Measurements from ENCODE around the gene FAM240A.

The FAM240A gene

GRCh38 chr3:46609212-46609721 lies 3.1 kb upstream of the FAM240A start:
- no peak for ATAC-seq
- TF ChIP-seq GLIS3 (CRISPR knock-in tag; IDR thresholded peaks at IDR 0.05), result no peak
- TF ChIP-seq CSRNP3 (CRISPR knock-in tag; IDR thresholded peaks at IDR 0.05), result no peak
- TF ChIP-seq ZFP30 (CRISPR knock-in tag; IDR thresholded peaks at IDR 0.05), result no peak
- TF ChIP-seq ZNF70 (CRISPR knock-in tag; IDR thresholded peaks at IDR 0.05), result no peak

GRCh38 chr3:46609944-46610722 lies 2.2 kb upstream of the FAM240A start:
- no peak for TF ChIP-seq OSR1 (CRISPR knock-in tag; IDR thresholded peaks at IDR 0.05)
- TF ChIP-seq CSDC2 (CRISPR knock-in tag; IDR thresholded peaks at IDR 0.05), result no peak
- no peak for TF ChIP-seq PATZ1 (CRISPR knock-in tag; IDR thresholded peaks at IDR 0.05; ENCODE audit: borderline replicate concordance)
- TF ChIP-seq CREB5 (CRISPR knock-in tag; IDR thresholded peaks at IDR 0.05; ENCODE audit: low read depth), result 0 out of 2 replicates have a peak, but pooled peaks have one; percentile 16
- no peak for TF ChIP-seq ZFP30 (CRISPR knock-in tag; IDR thresholded peaks at IDR 0.05)
- peak; percentile 57 for TF ChIP-seq ISL1 (CRISPR knock-in tag; IDR thresholded peaks at IDR 0.05)
- no peak for TF ChIP-seq GLIS3 (CRISPR knock-in tag; IDR thresholded peaks at IDR 0.05)
- ATAC-seq, result no peak

- ATAC-seq, result no peak
- TF ChIP-seq ZNF70 (CRISPR knock-in tag; IDR thresholded peaks at IDR 0.05), result no peak
- TF ChIP-seq ARNTL (CRISPR knock-in tag; IDR thresholded peaks at IDR 0.05; ENCODE audit: borderline replicate concordance, low read depth), result no peak
- TF ChIP-seq CREB5 (CRISPR knock-in tag; IDR thresholded peaks at IDR 0.05; ENCODE audit: low read depth), result no peak
- TF ChIP-seq ZNF565 (CRISPR knock-in tag; conservative IDR thresholded peaks at IDR 0.05; ENCODE audit: low read depth), result no peak
- TF ChIP-seq ZFP3 (CRISPR knock-in tag; IDR thresholded peaks at IDR 0.05), result no peak
- TF ChIP-seq RARB (CRISPR knock-in tag; IDR thresholded peaks at IDR 0.05), result no peak
- no peak for TF ChIP-seq OSR1 (CRISPR knock-in tag; IDR thresholded peaks at IDR 0.05)
- no peak for TF ChIP-seq POU6F1 (CRISPR knock-in tag; IDR thresholded peaks at IDR 0.05; ENCODE audit: borderline replicate concordance, low read depth)
- TF ChIP-seq PPARA (CRISPR knock-in tag; IDR thresholded peaks at IDR 0.05; ENCODE audit: borderline replicate concordance), result no peak
- no peak for TF ChIP-seq SNAI2 (CRISPR knock-in tag; IDR thresholded peaks at IDR 0.05)
- TF ChIP-seq CSDC2 (CRISPR knock-in tag; IDR thresholded peaks at IDR 0.05), result no peak
- TF ChIP-seq TCF4 (CRISPR knock-in tag; IDR thresholded peaks at IDR 0.05; ENCODE audit: borderline replicate concordance), result no peak
- TF ChIP-seq ISL1 (CRISPR knock-in tag; IDR thresholded peaks at IDR 0.05), result no peak
- no peak for TF ChIP-seq ESRRG (CRISPR knock-in tag; IDR thresholded peaks at IDR 0.05)
- no peak for TF ChIP-seq CSRNP3 (CRISPR knock-in tag; IDR thresholded peaks at IDR 0.05)
- TF ChIP-seq ZFP30 (CRISPR knock-in tag; IDR thresholded peaks at IDR 0.05), result no peak
- TF ChIP-seq ZNF8 (CRISPR knock-in tag; IDR thresholded peaks at IDR 0.05), result no peak
- TF ChIP-seq ZC3H10 (CRISPR knock-in tag; IDR thresholded peaks at IDR 0.05), result no peak
- no peak for TF ChIP-seq PATZ1 (CRISPR knock-in tag; IDR thresholded peaks at IDR 0.05; ENCODE audit: borderline replicate concordance)
Measured at GRCh38 chr3:46613313-46614005, 1.1 kb downstream of the FAM240A start.
